ENCODE measurements around the gene RIMBP2. TPM values are rescaled to one million over a fixed set of nuclear protein-coding genes. Genes with fewer than 3 reads are reported as not detected.

RIMBP2 gene
- total RNA-seq, 2 experiments from 2014 or later: not detected

GRCh38 chr12:130639476-130640424, 76.3 kb downstream of the RIMBP2 start:
- Mint-ChIP-seq H3K4me1 (ENCODE audit: low read depth) (no peaks in the 10 kb centered on the region), H3K9me3 (no peaks in the 10 kb centered on the region), H3K27ac (no peak overlapping the region), H3K4me3 (no peak overlapping the region), H3K36me3 (ENCODE audit: low read depth) (no peaks in the 10 kb centered on the region), H3K27me3 (peaks cover 6% of the 10 kb centered on the region)
- intact Hi-C loops (cut with DNase I, micrococcal nuclease): no loop called here
- H3K4me3 ChIP-seq (ENCODE audit: low read length): no peak overlapping the region
- H3K9me3 ChIP-seq (ENCODE audit: control insufficient read depth in 1 of 2, insufficient read depth in 1 of 2, low read length in 2 of 2): peaks cover 0 to 7% of the 10 kb centered on the region in 2 experiments
- H3K4me1 ChIP-seq (ENCODE audit: insufficient read depth, low read length): no peaks in the 10 kb centered on the region
- peaks cover 0 to 4% of the 10 kb centered on the region in 2 experiments for H3K27me3 ChIP-seq (ENCODE audit: control insufficient read depth in 1 of 2, insufficient read depth in 2 of 2, low read length in 2 of 2)
- no peaks in the 10 kb centered on the region for H3K36me3 ChIP-seq (ENCODE audit: insufficient read depth, low read length)
- ATAC-seq (ENCODE audit: poor library complexity): no peak
- no peak for DNase-seq
- CTCF ChIA-PET: no interaction called here
- POLR2A ChIA-PET: no interaction called here
- no peak for TF ChIP-seq CTCF (IDR thresholded peaks at IDR 0.05)
- no peak overlapping the region for H3K27ac ChIP-seq (ENCODE audit: low read depth in 1 of 2, low read length in 2 of 2)

- Mint-ChIP-seq H3K36me3 (ENCODE audit: low read depth) (no peaks in the 10 kb centered on the region), H3K27ac (no peak overlapping the region), H3K4me1 (ENCODE audit: low read depth) (no peaks in the 10 kb centered on the region), H3K9me3 (no peaks in the 10 kb centered on the region), H3K27me3 (peaks cover 6% of the 10 kb centered on the region), H3K4me3 (no peak overlapping the region)
- peaks cover 0 to 6% of the 10 kb centered on the region in 2 experiments for H3K27me3 ChIP-seq (ENCODE audit: control insufficient read depth in 1 of 2, insufficient read depth in 2 of 2, low read length in 2 of 2)
- no peaks in the 10 kb centered on the region for H3K9me3 ChIP-seq (ENCODE audit: control insufficient read depth in 1 of 2, insufficient read depth in 1 of 2, low read length in 2 of 2)
- DNase-seq (no peak), ATAC-seq (ENCODE audit: poor library complexity) (no peak)
- H3K4me3 ChIP-seq (ENCODE audit: low read length): no peak overlapping the region
- H3K4me1 ChIP-seq (ENCODE audit: insufficient read depth, low read length): no peaks in the 10 kb centered on the region
- intact Hi-C loops (cut with DNase I, micrococcal nuclease): no loop called here
- ChIA-PET CTCF (no interaction called here), POLR2A (no interaction called here)
- no peak overlapping the region for H3K27ac ChIP-seq (ENCODE audit: low read depth in 1 of 2, low read length in 2 of 2)
- no peaks in the 10 kb centered on the region for H3K36me3 ChIP-seq (ENCODE audit: insufficient read depth, low read length)
- TF ChIP-seq CTCF (IDR thresholded peaks at IDR 0.05): no peak
Measured at GRCh38 chr12:130636370-130636769, 79.7 kb downstream of the RIMBP2 start.

- DNase-seq: no peak
- H3K27ac ChIP-seq (ENCODE audit: low read depth in 1 of 2, low read length in 2 of 2): no peak overlapping the region
- no peaks in the 10 kb centered on the region for H3K9me3 ChIP-seq (ENCODE audit: control insufficient read depth in 1 of 2, insufficient read depth in 1 of 2, low read length in 2 of 2)
- TF ChIP-seq CTCF (IDR thresholded peaks at IDR 0.05): no peak
- ChIA-PET CTCF (no interaction called here), POLR2A (no interaction called here)
- Mint-ChIP-seq H3K36me3 (ENCODE audit: low read depth) (no peaks in the 10 kb centered on the region), H3K4me1 (ENCODE audit: low read depth) (no peaks in the 10 kb centered on the region), H3K27ac (no peak overlapping the region), H3K9me3 (no peaks in the 10 kb centered on the region), H3K27me3 (peaks cover 6% of the 10 kb centered on the region), H3K4me3 (no peak overlapping the region)
- intact Hi-C loops (cut with DNase I, micrococcal nuclease): no loop called here
- H3K36me3 ChIP-seq (ENCODE audit: insufficient read depth, low read length): no peaks in the 10 kb centered on the region
- H3K27me3 ChIP-seq (ENCODE audit: control insufficient read depth in 1 of 2, insufficient read depth in 2 of 2, low read length in 2 of 2): peaks cover 0 to 6% of the 10 kb centered on the region in 2 experiments
- no peak for ATAC-seq (ENCODE audit: poor library complexity)
- no peak overlapping the region for H3K4me3 ChIP-seq (ENCODE audit: low read length)
- H3K4me1 ChIP-seq (ENCODE audit: insufficient read depth, low read length): no peaks in the 10 kb centered on the region
Measured at GRCh38 chr12:130634866-130635265, 81.2 kb downstream of the RIMBP2 start.
